GM04504 (cell line): ENCODE data around the gene PRRC2C.
"Not testable (repeated sequence)": the region's sequence is repeated elsewhere in the genome, so short reads cannot be mapped to it uniquely, and the experiment has no call there.

Experiments used
- DNase-seq: peaks from one replicate; pipeline ENCODE4 v3.0.0-alpha.2; 2012; ENCODE audit warnings: low read depth

The PRRC2C gene

DNA sequence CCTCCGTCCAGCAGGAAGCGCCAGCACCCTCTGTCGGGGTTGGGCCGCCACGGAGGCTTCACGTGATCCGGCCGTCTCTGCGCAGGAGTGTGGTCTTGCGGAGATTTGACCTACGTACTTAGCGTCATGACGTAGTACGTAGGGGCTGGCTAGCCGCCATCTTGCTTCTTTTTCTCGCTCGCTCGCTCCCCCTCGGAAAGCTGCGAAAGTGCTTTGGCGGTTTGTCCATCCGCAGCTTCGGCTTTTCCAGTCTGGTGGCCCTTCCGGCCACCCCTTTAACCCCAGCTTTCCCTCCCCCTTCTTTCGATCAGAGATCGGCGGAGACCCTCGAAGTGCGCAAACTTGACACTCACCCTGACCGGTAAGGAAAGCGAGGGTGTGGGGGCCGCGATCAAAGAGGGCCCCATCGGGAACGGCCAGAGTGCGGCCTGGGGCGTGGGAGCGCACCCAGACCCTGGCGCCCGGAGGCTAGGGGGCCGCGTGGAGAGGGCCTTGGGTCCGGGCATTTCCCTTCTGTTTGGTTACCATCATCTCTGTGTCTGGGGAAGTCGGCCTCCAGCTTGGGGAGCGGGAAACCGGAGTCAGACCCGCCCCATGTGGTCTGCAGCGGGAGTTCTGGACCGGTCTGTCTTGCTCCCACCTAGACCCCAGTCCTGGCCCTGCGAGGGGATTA lies at the start of gene PRRC2C:
Gene PRRC2C (plus strand): TSS at position 156 of the 673 bp plus-strand sequence. CDS start 26,559 bp downstream, outside the sequence.
- DNase-seq = peak; percentile 95

DNA sequence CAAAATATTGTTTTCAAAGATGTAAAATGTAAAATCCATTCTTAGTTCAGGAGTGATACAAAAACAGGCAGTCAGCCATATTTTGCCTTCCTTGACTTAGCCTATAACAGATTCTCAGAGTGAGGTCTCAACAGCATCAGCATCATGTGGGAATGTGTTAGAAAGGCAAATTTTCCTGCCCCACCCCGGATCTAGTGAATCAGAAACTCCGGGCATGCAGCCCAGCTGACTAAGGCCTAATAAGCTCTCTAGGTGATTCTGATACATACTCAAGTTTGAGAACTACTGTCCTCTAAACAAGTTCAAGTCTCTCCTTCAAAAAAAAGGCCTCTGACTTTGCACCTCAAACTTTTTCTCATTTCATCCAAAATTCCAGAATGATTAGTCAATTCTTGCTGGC lies 46.9 kb upstream of the PRRC2C start:
- peak; percentile 95 for DNase-seq

DNA sequence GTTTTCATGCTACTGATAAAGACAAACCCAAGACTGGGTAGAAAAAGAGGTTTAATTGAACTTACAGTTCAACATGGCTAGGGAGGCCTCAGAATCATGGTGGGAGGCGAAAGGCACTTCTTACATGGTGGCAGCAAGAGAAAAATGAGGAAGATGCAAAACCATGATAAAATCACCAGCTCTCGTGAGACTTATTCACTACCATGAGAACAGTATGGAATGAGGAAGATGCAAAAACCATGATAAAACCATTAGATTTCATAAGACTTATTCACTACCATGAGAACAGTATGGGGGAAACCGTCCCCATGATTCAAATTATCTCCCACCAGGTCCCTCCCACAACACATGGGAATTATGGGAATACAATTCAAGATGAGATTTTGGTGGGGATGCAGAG lies 45.1 kb upstream of the PRRC2C start:
- not testable (repeated sequence) for DNase-seq

DNA sequence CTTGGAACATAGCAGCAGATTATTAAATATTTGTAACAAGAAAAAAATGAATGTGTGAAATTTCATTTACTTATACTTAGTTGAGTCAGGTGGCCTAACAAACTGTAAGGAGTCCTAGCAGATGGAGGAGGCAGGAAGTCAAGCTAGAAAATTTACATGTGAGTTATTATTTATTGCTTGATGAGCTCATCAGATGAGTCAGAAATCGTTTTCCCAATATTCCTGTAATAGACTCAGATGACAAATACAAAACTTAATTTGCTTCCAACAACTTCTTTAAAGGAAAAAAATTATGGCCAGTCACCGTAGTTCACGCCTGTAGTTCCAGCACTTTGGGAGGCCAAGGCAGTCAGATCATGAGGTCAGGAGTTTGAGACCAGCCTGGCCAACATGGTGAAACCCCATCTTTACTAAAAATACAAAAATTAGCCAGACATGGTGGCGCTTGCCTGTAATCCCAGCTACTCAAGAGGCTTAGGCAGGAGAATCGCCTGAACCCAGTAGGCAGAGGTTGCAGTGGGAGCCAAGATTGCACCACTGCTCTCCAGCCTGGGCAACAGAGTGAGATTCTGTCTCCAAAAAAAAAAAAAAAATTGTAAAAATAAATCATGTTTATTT lies 43.9 kb upstream of the PRRC2C start:
- DNase-seq = peak; percentile 74

DNA sequence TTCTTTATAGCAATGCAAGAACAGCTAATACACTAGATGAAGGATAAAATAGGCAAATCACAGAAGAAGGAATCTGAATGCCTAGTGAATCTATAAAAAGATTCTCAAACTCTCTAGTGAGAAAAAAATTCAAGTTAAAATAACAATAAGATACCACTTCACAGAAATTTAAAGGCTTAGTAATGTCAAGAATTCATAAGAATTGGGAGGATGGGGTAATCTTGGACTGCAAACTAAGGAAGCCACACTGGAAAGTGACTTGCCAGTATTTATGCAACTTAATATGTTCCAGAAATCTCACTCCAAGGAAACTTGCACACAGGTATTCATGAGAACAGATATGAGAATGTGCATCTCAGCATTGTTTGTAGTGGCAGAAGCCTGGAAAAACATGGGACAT lies 38.9 kb upstream of the PRRC2C start:
- DNase-seq = no peak

DNA sequence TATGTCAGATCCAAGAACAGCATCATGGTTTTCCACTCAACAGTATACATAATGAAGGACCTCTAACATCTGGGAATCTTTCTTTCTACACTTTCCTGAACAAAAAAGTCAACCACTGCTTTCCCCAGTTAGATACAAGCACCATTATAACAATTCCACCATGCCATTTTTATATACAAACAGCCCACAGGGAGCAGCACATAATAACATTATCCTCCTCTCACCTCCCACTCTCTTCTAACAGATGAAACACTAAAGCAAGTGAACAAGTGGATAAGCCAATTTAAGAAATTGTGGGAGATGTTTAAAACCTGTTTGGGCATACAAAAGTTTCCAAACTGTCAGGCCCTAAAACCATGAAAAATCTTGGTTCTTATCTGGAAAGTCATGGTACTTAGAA lies 29.4 kb upstream of the PRRC2C start:
- no peak for DNase-seq

DNA sequence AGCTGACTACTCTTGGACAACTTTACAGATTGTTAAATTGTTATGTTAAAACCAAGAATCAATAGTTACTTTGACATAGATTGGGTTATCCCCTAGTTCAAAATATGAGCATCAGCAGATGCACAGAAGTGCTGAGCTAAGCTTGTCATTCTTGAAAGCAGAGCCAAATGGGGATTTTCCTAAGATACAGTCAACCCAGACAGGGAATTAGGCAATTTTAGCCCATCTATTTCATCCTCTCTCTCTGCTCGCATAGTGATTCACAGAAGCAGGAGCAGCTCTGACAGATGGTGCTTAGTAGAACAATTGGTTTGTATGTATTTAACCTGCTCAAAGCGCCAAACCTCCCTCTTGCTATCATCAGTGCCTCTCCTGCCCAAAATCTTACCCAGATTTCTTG lies 27.9 kb upstream of the PRRC2C start:
- no peak for DNase-seq

DNA sequence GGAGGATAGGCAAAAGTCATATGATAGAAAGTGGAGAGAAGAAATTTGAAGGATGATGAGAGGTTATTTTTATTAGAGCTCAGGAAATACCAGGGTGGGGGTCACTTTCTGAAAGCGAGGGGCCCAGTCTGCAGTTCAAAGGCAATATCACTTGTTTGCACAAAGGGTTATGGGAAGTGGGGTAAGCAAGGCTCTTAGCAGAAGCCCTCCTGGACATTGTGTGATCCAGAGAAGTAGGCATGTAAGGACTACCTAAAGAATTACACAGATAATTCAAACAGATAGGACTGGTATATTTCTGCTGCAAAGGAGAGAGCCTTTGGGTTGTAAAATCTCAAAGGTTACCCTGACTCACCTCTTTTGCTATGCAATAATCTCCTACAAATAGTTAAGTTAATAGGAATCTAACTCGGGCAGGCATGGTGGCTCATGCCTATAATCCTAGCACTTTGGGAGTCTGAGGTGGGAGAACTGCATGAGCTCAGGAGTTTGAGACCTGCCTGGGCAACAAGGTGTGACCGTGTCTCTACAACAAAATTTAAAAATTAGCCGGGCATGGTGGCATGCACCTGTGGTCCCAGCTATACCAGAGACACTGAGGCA lies 25.2 kb upstream of the PRRC2C start:
- DNase-seq = no peak

DNA sequence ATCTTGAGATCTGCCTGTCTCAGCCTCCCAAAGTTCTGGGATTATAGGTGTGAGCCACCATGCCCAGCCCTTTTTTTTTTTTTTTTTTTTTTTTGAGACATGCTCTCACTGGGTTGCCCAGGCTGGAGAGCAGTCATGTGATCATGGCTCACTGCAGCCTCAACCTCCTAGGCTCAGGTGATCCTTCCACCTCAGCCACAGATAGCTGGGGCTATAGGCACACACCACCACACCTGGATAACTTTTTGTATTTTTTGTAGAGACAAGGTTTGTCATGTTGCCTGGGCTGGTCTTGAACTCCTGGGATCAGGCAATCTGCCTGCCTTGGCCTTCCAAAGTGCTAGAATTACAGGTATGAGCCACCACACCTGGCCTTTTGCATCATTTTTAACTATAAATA lies 17.7 kb upstream of the PRRC2C start:
- no peak for DNase-seq

DNA sequence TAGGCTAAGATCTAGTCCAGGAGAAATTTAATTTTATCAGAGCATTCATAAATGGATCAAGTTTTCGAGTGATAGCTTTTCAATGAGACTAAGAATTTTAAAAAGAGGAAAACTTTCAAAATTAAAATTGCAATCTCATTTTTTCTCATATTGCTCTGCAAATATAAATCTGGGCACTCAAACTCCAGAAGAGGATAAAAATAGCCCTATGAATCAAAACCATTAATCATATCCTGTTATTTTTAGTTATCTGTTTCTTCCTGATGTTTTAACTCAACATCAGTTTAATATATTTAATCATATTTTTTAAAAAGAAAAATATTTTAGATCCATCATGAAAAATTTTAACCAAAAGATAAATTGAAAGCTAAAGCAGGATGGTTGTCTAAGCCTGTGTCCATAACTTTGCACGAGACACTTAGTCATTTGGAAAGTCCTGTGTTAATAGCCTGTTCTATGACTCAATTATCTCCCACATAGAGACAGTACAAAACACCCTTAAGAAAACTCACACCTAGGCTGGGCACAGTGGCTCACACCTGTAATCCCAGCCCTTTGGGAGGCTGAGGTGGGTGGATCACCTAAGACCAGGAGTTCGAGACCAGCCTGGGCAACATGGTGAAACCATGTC lies 17.1 kb upstream of the PRRC2C start:
- DNase-seq = peak; percentile 15

DNA sequence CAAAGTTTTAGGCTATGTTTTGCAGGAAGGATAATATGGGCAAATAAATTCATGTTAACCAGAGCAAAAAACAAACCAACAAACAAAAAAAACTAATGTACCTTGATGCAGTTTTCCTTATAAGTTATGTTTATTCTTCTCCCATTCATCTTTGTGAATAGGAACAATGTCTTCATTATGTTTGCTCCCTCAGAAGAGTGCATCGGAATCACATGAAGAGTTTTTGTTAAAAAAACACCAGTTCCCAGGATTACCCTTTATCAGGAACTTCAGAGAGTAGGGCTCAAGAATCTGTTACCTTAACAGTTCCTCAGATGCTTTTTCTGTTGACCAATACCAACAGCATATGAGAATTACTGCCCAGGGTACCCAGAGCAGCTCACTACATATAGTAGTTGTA lies 14.6 kb upstream of the PRRC2C start:
- no peak for DNase-seq

DNA sequence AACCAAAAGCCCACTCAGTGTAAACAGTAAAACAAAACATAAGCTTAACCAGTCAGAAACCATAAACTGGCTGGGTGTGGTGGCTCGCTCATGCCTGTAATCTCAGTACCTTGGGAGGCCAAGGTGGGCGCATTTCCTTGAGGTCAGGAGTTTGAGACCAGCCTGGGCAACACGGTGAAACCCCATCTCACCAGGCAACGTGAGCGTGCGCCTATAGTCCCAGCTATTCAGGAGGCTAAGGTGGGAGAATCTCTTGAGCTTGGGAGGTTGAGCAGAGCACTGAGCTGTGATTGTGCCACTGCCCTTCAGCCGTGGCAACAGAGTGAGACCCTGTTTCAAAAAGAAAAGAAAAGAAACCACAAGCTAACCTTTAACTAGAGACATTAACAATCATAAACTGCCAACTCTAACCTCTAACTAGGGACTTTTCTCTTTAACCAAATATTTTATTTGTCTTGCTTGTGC lies 13.1 kb upstream of the PRRC2C start:
- no peak for DNase-seq

DNA sequence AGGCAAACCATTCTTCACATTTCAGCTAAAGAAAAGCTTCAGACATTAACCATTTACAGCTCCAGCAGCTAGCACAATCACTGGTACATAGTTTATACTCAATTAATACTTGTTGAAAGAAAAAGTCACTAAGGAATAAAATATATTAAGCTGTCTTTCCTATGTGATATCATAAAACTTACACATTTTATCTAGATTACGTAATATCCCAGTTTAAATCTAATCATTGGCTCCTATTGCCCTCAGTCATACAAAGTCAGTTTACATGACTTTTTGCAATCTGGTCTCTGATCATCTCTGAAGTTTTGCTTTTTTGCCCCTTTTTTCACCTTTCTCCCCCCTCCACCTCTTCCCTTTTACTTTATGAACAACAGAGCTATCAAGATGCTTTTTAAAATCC lies 8.5 kb upstream of the PRRC2C start:
- DNase-seq = no peak

DNA sequence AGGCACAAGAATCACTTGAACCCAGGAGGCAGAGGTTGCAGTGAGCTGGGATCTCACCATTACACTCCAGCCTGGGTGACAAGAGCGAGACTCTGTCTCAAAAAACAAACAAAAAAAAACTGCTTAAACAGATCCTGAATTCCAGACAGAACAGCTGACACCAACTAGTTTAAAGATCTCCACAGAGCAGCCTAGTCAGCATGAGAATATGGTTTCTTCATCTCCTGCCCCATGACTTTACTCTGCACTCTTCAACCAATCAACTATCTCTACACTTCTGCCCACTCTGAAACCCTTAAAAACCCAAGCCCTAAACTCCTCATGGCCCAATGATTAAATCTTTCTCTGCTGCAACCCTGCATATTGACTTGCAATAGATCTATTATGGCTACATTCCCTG lies 7.5 kb upstream of the PRRC2C start:
- no peak for DNase-seq

DNA sequence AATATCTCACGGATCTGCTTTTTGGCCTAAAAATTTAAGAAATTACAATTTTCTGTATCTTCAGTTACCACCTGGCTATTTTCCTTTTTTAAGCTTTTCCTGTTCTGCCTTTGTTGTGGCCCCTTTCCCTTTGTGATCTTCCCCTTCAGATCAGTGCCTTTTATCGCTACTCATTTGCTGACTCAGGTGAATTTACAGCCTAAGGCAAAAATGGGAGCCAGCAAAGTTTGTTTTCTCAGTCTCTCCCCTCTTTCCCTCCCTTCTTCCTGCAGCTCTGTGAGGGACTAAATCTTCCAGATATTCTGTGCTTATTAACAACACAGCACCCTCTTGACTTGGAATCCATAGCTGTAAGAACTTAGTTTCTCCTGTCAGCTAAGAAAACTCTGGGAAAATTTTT lies 5.3 kb upstream of the PRRC2C start:
- no peak for DNase-seq

DNA sequence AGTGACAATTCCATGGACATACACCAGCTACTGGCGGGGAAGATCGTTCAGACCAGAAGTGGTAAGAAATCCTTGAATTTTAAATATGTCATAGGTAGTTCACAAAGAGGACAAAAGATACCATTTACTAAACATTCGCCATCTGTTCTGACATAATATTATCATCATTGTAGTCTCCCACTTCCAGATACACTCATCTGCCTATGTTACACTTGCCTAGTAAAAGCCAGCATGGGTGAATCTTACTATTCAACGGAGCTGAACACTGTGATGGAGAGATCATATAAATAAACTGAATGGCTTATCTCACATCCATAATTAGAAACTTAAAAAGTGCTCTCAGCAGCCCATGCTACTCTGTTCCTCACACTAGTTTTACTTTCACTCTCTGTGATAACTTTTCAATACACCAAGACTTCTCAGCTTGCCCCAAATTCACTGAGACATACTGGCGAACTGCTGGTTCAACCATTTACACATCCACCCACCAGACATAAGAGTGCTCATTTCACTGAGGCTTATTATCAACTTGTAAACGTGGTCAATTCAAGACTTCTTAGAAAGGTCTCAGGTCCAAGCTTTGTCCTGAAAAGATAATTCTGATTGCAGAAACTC lies 463 bp upstream of the PRRC2C start:
- DNase-seq = no peak

DNA sequence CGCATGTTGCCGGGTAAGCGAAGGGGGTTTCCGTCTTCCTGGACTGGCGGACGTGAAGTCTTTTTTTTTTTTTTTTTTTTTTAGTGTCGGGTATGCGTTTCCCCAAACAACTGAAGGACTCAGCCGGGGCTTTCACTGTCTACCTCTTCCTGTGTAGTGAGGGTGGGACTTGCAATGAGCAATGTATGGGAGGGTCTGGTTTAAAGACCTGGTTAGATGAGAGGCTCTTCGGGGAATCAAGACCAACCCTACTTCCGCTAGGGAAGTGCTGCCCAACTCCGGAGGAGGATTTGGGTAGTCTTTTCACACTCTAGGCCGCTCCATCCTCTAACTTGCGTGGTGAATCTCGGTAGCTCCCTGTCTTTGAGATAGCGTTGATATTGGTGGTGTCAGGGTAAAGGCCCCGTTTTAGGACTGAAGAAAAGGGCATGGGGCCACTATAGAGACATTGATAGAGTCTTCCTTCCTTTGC lies 754 bp downstream of the PRRC2C start:
- peak; percentile 35 for DNase-seq

DNA sequence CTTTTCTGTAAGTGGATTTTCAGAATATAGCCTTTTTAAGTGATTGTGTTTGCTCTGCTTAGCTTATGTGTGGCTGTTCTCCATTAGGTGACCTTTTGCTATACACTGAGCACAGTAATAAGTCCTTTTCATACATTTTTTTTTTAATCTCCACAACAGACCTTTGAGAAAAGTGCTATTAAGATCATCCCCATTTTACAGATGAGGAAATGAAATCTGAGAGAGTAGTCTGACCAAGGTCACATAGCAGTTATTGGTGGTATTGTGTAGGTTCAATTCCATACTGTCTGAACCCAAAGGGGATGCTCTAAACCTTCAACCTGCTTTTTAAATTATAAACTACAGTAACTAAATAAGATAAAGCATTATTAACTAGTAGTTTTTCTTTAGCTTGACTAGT lies 1.7 kb downstream of the PRRC2C start:
- DNase-seq = no peak

DNA sequence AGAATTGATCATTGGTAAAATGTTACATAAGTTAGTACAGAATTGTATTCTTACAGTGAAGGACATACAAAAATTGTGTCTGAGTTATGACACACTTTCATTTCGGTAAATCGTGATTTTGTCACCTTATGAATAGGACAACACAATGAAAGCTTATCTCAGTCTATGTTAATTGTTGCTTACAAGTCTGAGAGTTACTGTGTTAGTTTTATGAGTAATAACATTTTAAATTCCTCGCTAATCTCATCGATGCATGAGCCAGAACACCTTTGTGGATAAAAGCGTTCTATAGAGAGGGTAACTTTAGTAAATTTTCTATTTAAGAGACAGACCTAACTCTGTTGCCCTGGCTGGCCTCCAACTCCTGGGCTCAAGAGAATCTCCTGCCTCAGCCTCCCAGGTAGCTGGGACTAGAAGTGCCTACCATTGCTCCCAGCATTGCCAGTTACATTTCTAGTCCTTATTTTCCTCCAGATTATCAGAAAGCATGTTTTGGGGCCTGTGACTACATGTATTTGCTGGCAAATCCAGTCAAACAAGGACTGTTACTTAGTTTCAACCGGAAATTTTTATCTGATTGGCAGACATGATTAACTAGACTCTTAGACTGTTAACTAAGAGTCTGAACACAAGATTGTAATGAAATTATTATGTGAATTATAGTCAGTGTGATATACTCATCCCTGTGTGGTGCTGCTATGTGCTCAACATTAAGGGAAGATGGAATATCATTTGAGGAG lies 3.0 kb downstream of the PRRC2C start:
- DNase-seq = no peak

DNA sequence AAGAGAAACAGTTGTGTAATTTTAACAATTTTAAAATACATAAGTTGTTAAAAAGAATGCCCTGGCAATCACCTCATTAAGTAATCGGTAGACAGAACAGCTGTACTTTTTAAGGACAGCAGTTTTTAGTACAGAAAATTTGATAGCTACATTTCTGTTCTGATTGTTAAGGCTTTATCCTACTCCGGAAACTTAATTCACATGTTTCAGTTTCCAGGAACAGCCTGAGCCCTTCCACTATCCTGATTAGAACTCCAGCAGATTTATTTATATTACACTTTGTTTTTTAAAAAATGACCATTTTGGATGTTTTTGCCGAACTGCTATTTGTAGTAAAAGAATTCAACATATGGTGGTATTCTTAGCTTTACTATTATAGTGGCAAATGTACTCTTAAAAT lies 8.7 kb downstream of the PRRC2C start:
- no peak for DNase-seq

DNA sequence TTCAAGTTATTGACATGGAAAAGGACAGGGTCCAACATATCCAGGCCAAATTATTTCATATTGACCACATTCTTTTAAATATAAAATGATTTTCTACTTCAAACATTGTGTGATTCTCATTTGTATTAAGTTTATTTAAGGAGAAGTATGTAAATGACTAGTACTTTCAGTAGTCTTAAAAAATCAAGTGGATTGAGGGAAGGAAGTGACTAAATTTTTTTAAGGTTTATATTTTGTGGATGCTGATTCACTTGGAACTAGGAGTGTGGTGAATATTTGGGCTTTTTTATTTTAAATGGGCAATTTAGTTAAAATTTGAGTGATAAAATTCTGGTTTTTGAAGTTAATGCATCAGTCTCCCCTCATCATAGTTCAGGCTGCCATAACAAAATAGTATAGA lies 10.1 kb downstream of the PRRC2C start:
- no peak for DNase-seq

DNA sequence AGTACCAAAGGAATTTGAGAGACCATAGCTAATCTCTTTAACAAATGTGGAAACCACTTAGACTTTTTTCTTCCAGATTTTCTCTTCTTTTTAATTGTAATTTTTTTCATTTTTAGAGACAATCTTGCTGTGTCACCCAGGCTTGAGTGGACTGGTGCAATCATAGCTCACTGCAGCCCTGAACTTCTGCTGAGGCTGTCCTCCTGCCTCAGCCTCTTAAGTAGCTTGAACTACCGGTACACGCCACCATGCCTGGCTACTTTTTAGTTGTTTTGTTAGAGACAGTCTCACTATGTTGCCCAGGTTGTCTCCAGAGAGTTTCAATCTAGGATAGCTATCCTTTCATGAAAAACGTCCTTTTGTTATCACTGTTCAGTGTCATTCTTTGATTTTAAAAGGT lies 15.0 kb downstream of the PRRC2C start:
- DNase-seq = no peak
